Measurements from ENCODE around the gene MTHFD2L.
"Not testable (repeated sequence)": the region's sequence is repeated elsewhere in the genome, so short reads cannot be mapped to it uniquely, and the experiment has no call there.

Gene MTHFD2L

GRCh38 chr4:74157561-74158465 lies at the start of gene MTHFD2L:
TSS of gene MTHFD2L (plus strand) at chr4:74158118. CDS start at chr4:74158139, 21 bp downstream.
- peak; percentile 67 to 84 (median 75) for DNase-seq (ENCODE audit: low read depth in 2 of 3, low spot score in 1 of 3)

- DNase-seq (ENCODE audit: low read depth in 2 of 3, low spot score in 1 of 3) = no peak
These were observed 49.3 kb upstream of the MTHFD2L start for GRCh38 chr4:74108457-74109115.

- DNase-seq (ENCODE audit: low read depth in 2 of 3, low spot score in 1 of 3) = no peak
These were observed 48.6 kb upstream of the MTHFD2L start for GRCh38 chr4:74109116-74109869.

GRCh38 chr4:74109870-74110605 lies 47.9 kb upstream of the MTHFD2L start:
- no peak for DNase-seq (ENCODE audit: low read depth in 2 of 3, low spot score in 1 of 3)

- DNase-seq (ENCODE audit: low read depth in 2 of 3, low spot score in 1 of 3) = no peak
These were observed 47.2 kb upstream of the MTHFD2L start for GRCh38 chr4:74110670-74111069.

GRCh38 chr4:74111306-74111975 lies 46.5 kb upstream of the MTHFD2L start:
- no peak for DNase-seq (ENCODE audit: low read depth in 2 of 3, low spot score in 1 of 3)

- DNase-seq (ENCODE audit: low read depth in 2 of 3, low spot score in 1 of 3) = no peak
These were observed 45.9 kb upstream of the MTHFD2L start for GRCh38 chr4:74111990-74112389.

GRCh38 chr4:74112399-74113105 lies 45.4 kb upstream of the MTHFD2L start:
- DNase-seq (ENCODE audit: low read depth in 2 of 3, low spot score in 1 of 3) = no peak

GRCh38 chr4:74114234-74114633 lies 43.7 kb upstream of the MTHFD2L start:
- DNase-seq (ENCODE audit: low read depth in 2 of 3, low spot score in 1 of 3) = no peak

- no peak for DNase-seq (ENCODE audit: low read depth in 2 of 3, low spot score in 1 of 3)
These were observed 40.8 kb upstream of the MTHFD2L start for GRCh38 chr4:74117024-74117534.

GRCh38 chr4:74118600-74119338 lies 39.1 kb upstream of the MTHFD2L start:
- DNase-seq (ENCODE audit: low read depth in 2 of 3, low spot score in 1 of 3) = no peak

- DNase-seq (ENCODE audit: low read depth in 2 of 3, low spot score in 1 of 3) = no peak
These were observed 37.8 kb upstream of the MTHFD2L start for GRCh38 chr4:74120086-74120485.

- no peak for DNase-seq (ENCODE audit: low read depth in 2 of 3, low spot score in 1 of 3)
These were observed 36.0 kb upstream of the MTHFD2L start for GRCh38 chr4:74121643-74122579.

- DNase-seq (ENCODE audit: low read depth in 2 of 3, low spot score in 1 of 3) = no peak
These were observed 34.7 kb upstream of the MTHFD2L start for GRCh38 chr4:74123065-74123728.

GRCh38 chr4:74125029-74125428 lies 32.9 kb upstream of the MTHFD2L start:
- no peak for DNase-seq (ENCODE audit: low read depth in 2 of 3, low spot score in 1 of 3)

GRCh38 chr4:74127745-74128144 lies 30.2 kb upstream of the MTHFD2L start:
- no peak for DNase-seq (ENCODE audit: low read depth in 2 of 3, low spot score in 1 of 3)

GRCh38 chr4:74130843-74131242 lies 27.1 kb upstream of the MTHFD2L start:
- not testable (repeated sequence) for DNase-seq (ENCODE audit: low read depth in 2 of 3, low spot score in 1 of 3)

Measured in stimulated activated CD4-positive, alpha-beta T cell treated with anti-CD3 and anti-CD28 coated beads, Interleukin-12 subunit alpha, Interleukin-12 subunit beta, amount 100 ng/mL, for 48 hours (primary cell).